Neural progenitor cell (in vitro differentiated cells): Measurements from ENCODE around the gene LGALS8. TPM values are rescaled to one million over a fixed set of nuclear protein-coding genes. Genes with fewer than 3 reads are reported as not detected.
"Not testable (repeated sequence)": the region's sequence is repeated elsewhere in the genome, so short reads cannot be mapped to it uniquely, and the experiment has no call there.

Experiments
- DNase-seq: peaks from one replicate; pipeline ENCODE4 v3.0.0-alpha.2; 2016; ENCODE audit warnings: low spot score
- H2AFZ ChIP-seq: fragments of 200-600 bp; sonication (generic); replicated peaks from 2 replicates; pipeline ENCODE4 v1.6.1; 2016; ENCODE audit warnings: antibody characterized with exemption
- H3F3A ChIP-seq: fragments of 200-600 bp; sonication (generic); 2 replicates; pipeline ENCODE4 v1.6.1; 2016; ENCODE audit warnings: antibody characterized with exemption, low read depth
- H3K27ac ChIP-seq: fragments of 200-600 bp; sonication (generic); 2 replicates; pipeline ENCODE4 v1.5.1; 2016; ENCODE audit warnings: mild to moderate bottlenecking
- H3K27me3 ChIP-seq: fragments of 200-600 bp; sonication (generic); 2 replicates; pipeline ENCODE4 v1.6.1; 2016; ENCODE audit warnings: mild to moderate bottlenecking, moderate library complexity
- H3K36me3 ChIP-seq: fragments of 200-600 bp; sonication (generic); 2 replicates; pipeline ENCODE4 v1.5.1; 2016
- H3K4me1 ChIP-seq: fragments of 200-600 bp; sonication (generic); 2 replicates; pipeline ENCODE4 v1.6.1; 2016; ENCODE audit warnings: mixed run types
- H3K4me2 ChIP-seq: fragments of 200-600 bp; sonication (generic); 2 replicates; pipeline ENCODE4 v1.6.1; 2016
- H3K4me3 ChIP-seq: fragments of 200-600 bp; sonication (generic); 2 replicates; pipeline ENCODE4 v1.5.1; 2016
- H3K79me2 ChIP-seq: fragments of 200-600 bp; sonication (generic); 2 replicates; pipeline ENCODE4 v1.6.1; 2016; ENCODE audit warnings: low read depth
- H3K9ac ChIP-seq: fragments of 200-600 bp; sonication (generic); 2 replicates; pipeline ENCODE4 v1.6.1; 2016
- H3K9me3 ChIP-seq: fragments of 200-600 bp; sonication (generic); 2 replicates; pipeline ENCODE4 v1.5.1; 2016; ENCODE audit warnings: low read depth
- H4K20me1 ChIP-seq: fragments of 200-600 bp; sonication (generic); 2 replicates; pipeline ENCODE4 v1.6.1; 2016; ENCODE audit warnings: low read depth
- H3K27ac Mint-ChIP-seq: 3 replicates; pipeline ENCODE4 v1.8.0; 2021; ENCODE audit warnings: mixed read lengths
- H3K27me3 Mint-ChIP-seq: 2 replicates; pipeline ENCODE4 v1.8.0; 2022; ENCODE audit warnings: low read depth, mild to moderate bottlenecking, inconsistent platforms, moderate library complexity, mixed read lengths; ENCODE audit not compliant: insufficient read depth
- H3K36me3 Mint-ChIP-seq: 3 replicates; pipeline ENCODE4 v1.8.0; 2021; ENCODE audit warnings: mixed read lengths
- H3K4me1 Mint-ChIP-seq: 3 replicates; pipeline ENCODE4 v1.8.0; 2021; ENCODE audit warnings: mixed read lengths
- H3K4me3 Mint-ChIP-seq: 3 replicates; pipeline ENCODE4 v1.8.0; 2021; ENCODE audit warnings: mild to moderate bottlenecking, moderate library complexity, mixed read lengths
- H3K9me3 Mint-ChIP-seq: 3 replicates; pipeline ENCODE4 v1.8.0; 2020; ENCODE audit warnings: mixed read lengths
- EZH2 ChIP-seq: fragments of 200-600 bp; sonication (generic); IDR thresholded peaks from 2 replicates; pipeline ENCODE4 v1.6.1; 2017; ENCODE audit warnings: antibody characterized with exemption, mild to moderate bottlenecking, moderate library complexity
- EZH2phosphoT487 ChIP-seq: fragments of 200-600 bp; sonication (generic); IDR thresholded peaks from 2 replicates; pipeline ENCODE4 v1.6.1; 2017; ENCODE audit warnings: antibody characterized with exemption
- total RNA-seq: library from RNA; depleted of rRNA; stranded (reverse); fragments of >200 nt; gene quantifications from 2 replicates; pipeline ENCODE4 v1.2.3, GENCODE V29; 2015; ENCODE audit warnings: low replicate concordance
- TF ChIP-seq, protein P1 (sequence below): fragments of 200-600 bp; sonication (generic); IDR thresholded peaks from 2 replicates; pipeline ENCODE4 v1.5.1; 2017; ENCODE audit warnings: antibody characterized with exemption, mild to moderate bottlenecking

LGALS8 gene
- total RNA-seq, 1 donor from 2014 or later = 28.1 TPM

DNA sequence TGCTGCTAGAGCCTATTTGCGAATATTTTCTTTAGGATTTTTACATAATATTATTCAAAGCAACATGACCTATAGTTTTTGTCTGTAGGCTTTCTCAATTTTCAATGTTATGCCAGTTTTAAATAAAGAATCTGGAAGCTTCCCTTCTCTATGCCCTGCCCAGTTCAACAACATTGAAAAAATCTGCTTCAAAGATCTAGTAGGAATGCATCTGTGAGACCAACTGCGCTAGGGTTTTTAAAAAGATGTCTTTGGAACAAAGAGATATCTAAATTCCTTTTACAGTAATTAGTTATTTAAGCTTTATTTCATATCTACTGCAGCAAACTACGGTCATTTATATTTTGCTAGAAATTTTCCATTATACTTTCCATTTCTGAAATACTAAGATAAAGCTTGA is 54.9 kb downstream of the LGALS8 start:
- H3K27ac ChIP-seq = no peak overlapping the region
- no peak overlapping the region for H3K4me3 Mint-ChIP-seq
- H3K4me1 ChIP-seq = no peaks in the 10 kb centered on the region
- H3K9ac ChIP-seq = no peak overlapping the region
- H4K20me1 ChIP-seq = no peaks in the 10 kb centered on the region
- no peak overlapping the region for H3K4me3 ChIP-seq
- H3K9me3 ChIP-seq = no peaks in the 10 kb centered on the region
- no peak for DNase-seq
- H3K36me3 ChIP-seq = peaks cover 19% of the 10 kb centered on the region
- no peaks in the 10 kb centered on the region for H3K4me1 Mint-ChIP-seq
- H2AFZ ChIP-seq = no peak overlapping the region
- H3K27ac Mint-ChIP-seq = no peak overlapping the region
- H3K27me3 Mint-ChIP-seq = no peaks in the 10 kb centered on the region
- H3F3A ChIP-seq = no peaks in the 10 kb centered on the region
- TF ChIP-seq, protein P1, sequence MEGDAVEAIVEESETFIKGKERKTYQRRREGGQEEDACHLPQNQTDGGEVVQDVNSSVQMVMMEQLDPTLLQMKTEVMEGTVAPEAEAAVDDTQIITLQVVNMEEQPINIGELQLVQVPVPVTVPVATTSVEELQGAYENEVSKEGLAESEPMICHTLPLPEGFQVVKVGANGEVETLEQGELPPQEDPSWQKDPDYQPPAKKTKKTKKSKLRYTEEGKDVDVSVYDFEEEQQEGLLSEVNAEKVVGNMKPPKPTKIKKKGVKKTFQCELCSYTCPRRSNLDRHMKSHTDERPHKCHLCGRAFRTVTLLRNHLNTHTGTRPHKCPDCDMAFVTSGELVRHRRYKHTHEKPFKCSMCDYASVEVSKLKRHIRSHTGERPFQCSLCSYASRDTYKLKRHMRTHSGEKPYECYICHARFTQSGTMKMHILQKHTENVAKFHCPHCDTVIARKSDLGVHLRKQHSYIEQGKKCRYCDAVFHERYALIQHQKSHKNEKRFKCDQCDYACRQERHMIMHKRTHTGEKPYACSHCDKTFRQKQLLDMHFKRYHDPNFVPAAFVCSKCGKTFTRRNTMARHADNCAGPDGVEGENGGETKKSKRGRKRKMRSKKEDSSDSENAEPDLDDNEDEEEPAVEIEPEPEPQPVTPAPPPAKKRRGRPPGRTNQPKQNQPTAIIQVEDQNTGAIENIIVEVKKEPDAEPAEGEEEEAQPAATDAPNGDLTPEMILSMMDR = no peak
- TF ChIP-seq EZH2 (no peak), EZH2phosphoT487 (no peak)
- peaks cover 13% of the 10 kb centered on the region for H3K36me3 Mint-ChIP-seq
- no peaks in the 10 kb centered on the region for H3K27me3 ChIP-seq
- no peaks in the 10 kb centered on the region for H3K9me3 Mint-ChIP-seq
- no peak overlapping the region for H3K4me2 ChIP-seq
- no peaks in the 10 kb centered on the region for H3K79me2 ChIP-seq

DNA sequence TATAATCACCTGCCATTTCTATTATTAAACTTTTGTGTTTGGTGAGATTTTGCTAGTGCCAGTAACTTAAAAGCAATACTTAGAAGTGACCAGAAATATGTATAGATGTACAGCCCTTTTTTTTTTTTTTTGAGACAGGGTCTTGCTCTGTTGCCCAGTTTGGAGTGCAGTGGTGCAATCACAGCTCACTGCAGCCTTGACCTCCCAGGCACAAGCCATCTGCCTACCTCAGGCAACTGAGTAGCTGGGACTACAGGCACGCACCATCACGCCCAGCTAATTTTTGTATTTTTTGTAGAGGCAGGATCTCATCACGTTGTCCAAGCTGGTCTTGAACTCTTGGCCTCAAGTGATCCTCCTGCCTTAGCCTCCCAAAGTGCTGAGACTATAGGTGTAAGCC is 56.6 kb downstream of the LGALS8 start:
- H3K27me3 Mint-ChIP-seq, H3F3A ChIP-seq, H3K9me3 Mint-ChIP-seq, H3K27ac Mint-ChIP-seq, H3K4me1 Mint-ChIP-seq, H3K27me3 ChIP-seq, H2AFZ ChIP-seq, H3K4me3 ChIP-seq, H3K4me1 ChIP-seq, H4K20me1 ChIP-seq, H3K27ac ChIP-seq, H3K9ac ChIP-seq, H3K9me3 ChIP-seq, H3K79me2 ChIP-seq, H3K4me2 ChIP-seq, DNase-seq, H3K4me3 Mint-ChIP-seq: not testable (repeated sequence)
- peaks cover 33% of the 10 kb centered on the region for H3K36me3 ChIP-seq
- H3K36me3 Mint-ChIP-seq = peaks cover 18% of the 10 kb centered on the region

DNA sequence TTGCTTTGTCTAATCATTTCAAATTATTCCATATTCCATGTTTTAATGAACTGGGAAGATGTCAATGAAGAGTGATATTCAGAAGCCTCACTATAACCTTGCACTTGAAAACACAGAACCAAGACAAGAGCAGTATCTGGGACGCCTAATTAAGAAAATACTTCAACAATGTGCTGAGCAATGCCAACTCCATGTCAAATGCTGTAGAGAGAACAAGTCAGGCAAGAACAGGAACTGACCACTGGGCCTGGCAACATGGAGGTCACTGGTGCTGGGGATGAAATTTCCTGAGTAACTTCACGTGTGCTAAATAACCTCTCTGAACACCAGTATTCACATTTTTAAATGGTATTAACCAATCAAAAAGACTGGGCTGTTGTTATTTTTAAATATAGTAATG is 57.7 kb downstream of the LGALS8 start:
- Mint-ChIP-seq H3K27ac (no peak overlapping the region), H3K27me3 (no peaks in the 10 kb centered on the region), H3K4me3 (no peak overlapping the region), H3K36me3 (peaks cover 15% of the 10 kb centered on the region), H3K9me3 (no peaks in the 10 kb centered on the region), H3K4me1 (no peaks in the 10 kb centered on the region)
- H2AFZ ChIP-seq = no peak overlapping the region
- H3F3A ChIP-seq = no peaks in the 10 kb centered on the region
- no peaks in the 10 kb centered on the region for H3K9me3 ChIP-seq
- DNase-seq = no peak
- H3K4me1 ChIP-seq = no peaks in the 10 kb centered on the region
- H3K27ac ChIP-seq = no peak overlapping the region
- peaks cover 33% of the 10 kb centered on the region for H3K36me3 ChIP-seq
- no peaks in the 10 kb centered on the region for H4K20me1 ChIP-seq
- no peaks in the 10 kb centered on the region for H3K27me3 ChIP-seq
- H3K79me2 ChIP-seq = no peaks in the 10 kb centered on the region
- TF ChIP-seq EZH2 (no peak), EZH2phosphoT487 (no peak)
- TF ChIP-seq, protein P1 = no peak
- H3K9ac ChIP-seq = no peak overlapping the region
- no peak overlapping the region for H3K4me2 ChIP-seq
- H3K4me3 ChIP-seq = no peak overlapping the region

DNA sequence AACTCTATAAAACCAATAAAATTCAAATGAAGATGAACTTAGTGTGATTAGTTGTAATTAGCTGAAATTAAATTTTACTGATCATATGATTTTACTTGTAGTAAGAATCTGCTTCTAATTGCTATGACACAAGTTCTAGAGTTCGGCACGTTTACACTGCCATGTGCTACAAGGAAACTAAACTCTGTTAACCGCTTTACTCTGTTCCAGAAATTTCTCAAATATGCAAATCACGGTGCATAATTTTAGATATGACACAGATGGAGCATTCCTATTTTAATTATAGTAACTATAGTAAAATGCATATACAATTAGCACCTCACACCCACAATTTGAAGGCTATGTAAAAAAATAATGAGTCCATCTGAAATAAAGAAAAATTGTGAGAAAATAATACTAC is 65.7 kb downstream of the LGALS8 start:
- Histone ChIP-seq H2AFZ (no peak overlapping the region), H3K27ac (no peak overlapping the region), H3K79me2 (no peaks in the 10 kb centered on the region), H3K4me1 (no peaks in the 10 kb centered on the region), H3K4me3 (no peak overlapping the region), H3F3A (no peaks in the 10 kb centered on the region), H4K20me1 (no peaks in the 10 kb centered on the region), H3K9me3 (no peaks in the 10 kb centered on the region), H3K27me3 (no peaks in the 10 kb centered on the region), H3K36me3 (peaks cover 55% of the 10 kb centered on the region), H3K4me2 (no peak overlapping the region), H3K9ac (no peak overlapping the region)
- Mint-ChIP-seq H3K27ac (no peak overlapping the region), H3K4me3 (no peak overlapping the region), H3K27me3 (no peaks in the 10 kb centered on the region), H3K36me3 (peaks cover 14% of the 10 kb centered on the region), H3K9me3 (no peaks in the 10 kb centered on the region), H3K4me1 (no peaks in the 10 kb centered on the region)
- TF ChIP-seq EZH2 = no peak
- TF ChIP-seq EZH2phosphoT487 = no peak
- TF ChIP-seq, protein P1 = no peak
- no peak for DNase-seq
